ENCODE data around the gene DISC1.

- TF ChIP-seq CTCF (IDR thresholded peaks at IDR 0.05) (peak; percentile 61), EZH2 (IDR thresholded peaks at IDR 0.05; ENCODE audit: borderline replicate concordance, insufficient read depth, low read depth, low read length, poor library complexity, severe bottlenecking) (no peak)
Measured at GRCh38 chr1:231931846-231932454, 305.4 kb downstream of the DISC1 start.
